ENCODE data around the gene ZNF669.

The ZNF669 gene

DNA sequence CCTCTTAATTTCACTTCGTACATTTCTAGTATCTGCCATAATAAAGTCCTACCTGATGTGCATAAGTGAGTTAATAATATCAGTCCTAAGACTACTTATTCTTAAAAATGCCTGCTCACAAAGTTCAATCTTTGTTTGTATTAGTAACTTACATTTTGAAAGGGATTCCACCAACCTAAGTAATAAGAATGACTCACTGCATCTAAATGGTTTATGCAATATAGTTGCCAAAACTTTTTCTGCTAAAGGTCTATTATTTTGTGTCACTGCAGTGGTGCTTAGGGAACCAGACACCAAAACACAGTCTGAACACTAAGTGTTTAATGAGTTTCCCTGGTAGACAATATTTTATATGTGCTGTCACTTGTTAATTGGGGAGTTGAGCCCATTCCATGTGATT, 1.8 kb downstream of the ZNF669 start:
- peak overlapping the region; percentile 5 for H3K4me3 ChIP-seq (ENCODE audit: low read length)
- H3K36me3 ChIP-seq (ENCODE audit: insufficient read depth, low read length) = peaks cover 42% of the 10 kb centered on the region
- peaks cover 8% of the 10 kb centered on the region for H3K4me1 ChIP-seq (ENCODE audit: insufficient read depth, low read length)
- peaks cover 32% of the 10 kb centered on the region for H3K9me3 ChIP-seq (ENCODE audit: low read length)
- H3K27me3 ChIP-seq (ENCODE audit: insufficient read depth, low read length) = no peaks in the 10 kb centered on the region
- H2AFZ ChIP-seq (ENCODE audit: low read depth, low read length) = no peak overlapping the region

- Histone ChIP-seq H3K36me3 (ENCODE audit: insufficient read depth, low read length) (peaks cover 45% of the 10 kb centered on the region), H3K4me3 (ENCODE audit: low read length) (no peak overlapping the region), H2AFZ (ENCODE audit: low read depth, low read length) (no peak overlapping the region), H3K4me1 (ENCODE audit: insufficient read depth, low read length) (peaks cover 8% of the 10 kb centered on the region), H3K27me3 (ENCODE audit: insufficient read depth, low read length) (no peaks in the 10 kb centered on the region), H3K9me3 (ENCODE audit: low read length) (peaks cover 36% of the 10 kb centered on the region)
Observed at GRCh38 chr1:247100676-247101279, 3.4 kb downstream of the ZNF669 start.

- H3K27me3 ChIP-seq (ENCODE audit: insufficient read depth, low read length) = no peaks in the 10 kb centered on the region
- H3K36me3 ChIP-seq (ENCODE audit: insufficient read depth, low read length) = peaks cover 38% of the 10 kb centered on the region
- H3K9me3 ChIP-seq (ENCODE audit: low read length) = peaks cover 32% of the 10 kb centered on the region
- H3K4me3 ChIP-seq (ENCODE audit: low read length) = no peak overlapping the region
- no peaks in the 10 kb centered on the region for H3K4me1 ChIP-seq (ENCODE audit: insufficient read depth, low read length)
- H2AFZ ChIP-seq (ENCODE audit: low read depth, low read length) = no peak overlapping the region
Observed at GRCh38 chr1:247096958-247097357, 7.2 kb downstream of the ZNF669 start.

- peaks cover 28% of the 10 kb centered on the region for H3K9me3 ChIP-seq (ENCODE audit: low read length)
- H3K4me3 ChIP-seq (ENCODE audit: low read length) = no peak overlapping the region
- H2AFZ ChIP-seq (ENCODE audit: low read depth, low read length) = no peak overlapping the region
- no peaks in the 10 kb centered on the region for H3K4me1 ChIP-seq (ENCODE audit: insufficient read depth, low read length)
- H3K36me3 ChIP-seq (ENCODE audit: insufficient read depth, low read length) = peaks cover 34% of the 10 kb centered on the region
- H3K27me3 ChIP-seq (ENCODE audit: insufficient read depth, low read length) = no peaks in the 10 kb centered on the region
Observed at GRCh38 chr1:247096544-247096943, 7.6 kb downstream of the ZNF669 start.

- peaks cover 24% of the 10 kb centered on the region for H3K9me3 ChIP-seq (ENCODE audit: low read length)
- H3K4me1 ChIP-seq (ENCODE audit: insufficient read depth, low read length) = no peaks in the 10 kb centered on the region
- H2AFZ ChIP-seq (ENCODE audit: low read depth, low read length) = no peak overlapping the region
- H3K27me3 ChIP-seq (ENCODE audit: insufficient read depth, low read length) = no peaks in the 10 kb centered on the region
- peaks cover 30% of the 10 kb centered on the region for H3K36me3 ChIP-seq (ENCODE audit: insufficient read depth, low read length)
- H3K4me3 ChIP-seq (ENCODE audit: low read length) = no peak overlapping the region
Observed at GRCh38 chr1:247096112-247096511, 8.0 kb downstream of the ZNF669 start.

GRCh38 chr1:247090455-247090854, 13.7 kb downstream of the ZNF669 start:
- Histone ChIP-seq H2AFZ (ENCODE audit: low read depth, low read length) (no peak overlapping the region), H3K4me1 (ENCODE audit: insufficient read depth, low read length) (no peaks in the 10 kb centered on the region), H3K9me3 (ENCODE audit: low read length) (no peaks in the 10 kb centered on the region), H3K4me3 (ENCODE audit: low read length) (no peak overlapping the region), H3K36me3 (ENCODE audit: insufficient read depth, low read length) (no peaks in the 10 kb centered on the region), H3K27me3 (ENCODE audit: insufficient read depth, low read length) (no peaks in the 10 kb centered on the region)

GRCh38 chr1:247089616-247090375, 14.4 kb downstream of the ZNF669 start:
- H3K36me3 ChIP-seq (ENCODE audit: insufficient read depth, low read length) = no peaks in the 10 kb centered on the region
- no peaks in the 10 kb centered on the region for H3K27me3 ChIP-seq (ENCODE audit: insufficient read depth, low read length)
- H3K9me3 ChIP-seq (ENCODE audit: low read length) = no peaks in the 10 kb centered on the region
- no peaks in the 10 kb centered on the region for H3K4me1 ChIP-seq (ENCODE audit: insufficient read depth, low read length)
- H2AFZ ChIP-seq (ENCODE audit: low read depth, low read length) = no peak overlapping the region
- H3K4me3 ChIP-seq (ENCODE audit: low read length) = no peak overlapping the region

DNA sequence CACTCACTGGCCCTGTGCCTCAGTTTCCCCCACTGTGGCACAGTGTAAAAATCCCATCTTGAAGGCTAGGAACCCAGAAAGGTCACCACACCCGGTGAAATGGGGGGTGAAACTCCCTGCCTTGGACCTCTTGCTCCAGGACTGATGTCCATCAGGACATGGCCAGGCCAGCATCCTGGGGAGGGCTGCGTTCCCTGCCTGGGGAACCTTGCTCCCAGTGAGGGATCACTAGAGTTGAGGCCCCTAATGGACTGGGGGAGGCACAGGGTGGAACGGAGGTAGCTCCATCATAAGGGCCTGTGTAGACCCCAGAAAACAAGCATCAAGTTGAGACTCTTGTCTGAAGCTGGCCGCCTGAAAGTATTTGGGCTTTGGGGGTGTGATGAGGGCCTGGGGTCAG, 15.2 kb downstream of the ZNF669 start:
- no peak overlapping the region for H3K4me3 ChIP-seq (ENCODE audit: low read length)
- no peaks in the 10 kb centered on the region for H3K27me3 ChIP-seq (ENCODE audit: insufficient read depth, low read length)
- no peak overlapping the region for H2AFZ ChIP-seq (ENCODE audit: low read depth, low read length)
- H3K36me3 ChIP-seq (ENCODE audit: insufficient read depth, low read length) = no peaks in the 10 kb centered on the region
- H3K9me3 ChIP-seq (ENCODE audit: low read length) = no peaks in the 10 kb centered on the region
- no peaks in the 10 kb centered on the region for H3K4me1 ChIP-seq (ENCODE audit: insufficient read depth, low read length)

DNA sequence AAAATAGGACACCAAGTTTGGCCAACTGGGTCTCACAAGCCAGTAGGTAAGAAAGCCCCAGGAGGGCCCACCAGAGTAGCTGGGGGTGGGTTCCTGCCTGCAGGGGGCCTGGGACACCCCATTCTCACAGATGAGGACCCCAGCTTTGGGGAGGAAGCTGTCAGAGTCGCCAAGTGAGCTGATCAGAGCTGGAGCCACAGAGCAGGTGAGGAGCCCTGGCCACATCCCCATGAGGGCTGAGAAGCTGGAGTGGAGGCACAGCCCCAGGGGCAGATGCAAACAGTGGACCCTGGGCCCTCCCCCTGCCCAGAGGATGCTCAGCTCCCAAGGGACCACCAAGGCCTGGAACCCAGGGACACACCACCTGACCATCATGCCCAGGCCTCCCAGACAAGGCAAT, 16.9 kb downstream of the ZNF669 start:
- Histone ChIP-seq H3K4me3 (ENCODE audit: low read length) (no peak overlapping the region), H3K36me3 (ENCODE audit: insufficient read depth, low read length) (no peaks in the 10 kb centered on the region), H3K27me3 (ENCODE audit: insufficient read depth, low read length) (no peaks in the 10 kb centered on the region), H3K4me1 (ENCODE audit: insufficient read depth, low read length) (no peaks in the 10 kb centered on the region), H2AFZ (ENCODE audit: low read depth, low read length) (no peak overlapping the region), H3K9me3 (ENCODE audit: low read length) (no peaks in the 10 kb centered on the region)

DNA sequence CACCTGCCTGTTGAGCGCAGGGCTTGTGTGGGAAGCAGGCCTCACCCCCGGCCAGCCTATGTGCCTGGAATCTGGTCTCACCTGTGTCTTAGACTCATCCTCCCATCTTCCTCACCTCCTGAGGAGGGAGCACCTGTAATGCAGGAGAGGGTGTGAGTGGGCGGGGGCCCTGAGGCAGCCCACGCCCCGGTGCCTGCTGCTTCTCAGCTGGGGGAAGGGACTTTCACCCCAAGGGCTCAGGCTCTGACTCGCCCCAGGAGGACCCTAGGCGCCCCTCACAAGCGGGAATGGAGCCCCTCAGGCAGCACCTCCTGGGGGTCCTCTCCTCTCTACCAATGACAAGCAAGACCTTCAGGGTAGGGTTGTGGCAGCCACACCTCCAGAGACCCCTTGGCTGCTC, 18.8 kb downstream of the ZNF669 start:
- Histone ChIP-seq H3K9me3 (ENCODE audit: low read length) (no peaks in the 10 kb centered on the region), H3K4me1 (ENCODE audit: insufficient read depth, low read length) (no peaks in the 10 kb centered on the region), H2AFZ (ENCODE audit: low read depth, low read length) (no peak overlapping the region), H3K27me3 (ENCODE audit: insufficient read depth, low read length) (no peaks in the 10 kb centered on the region), H3K4me3 (ENCODE audit: low read length) (no peak overlapping the region), H3K36me3 (ENCODE audit: insufficient read depth, low read length) (no peaks in the 10 kb centered on the region)

DNA sequence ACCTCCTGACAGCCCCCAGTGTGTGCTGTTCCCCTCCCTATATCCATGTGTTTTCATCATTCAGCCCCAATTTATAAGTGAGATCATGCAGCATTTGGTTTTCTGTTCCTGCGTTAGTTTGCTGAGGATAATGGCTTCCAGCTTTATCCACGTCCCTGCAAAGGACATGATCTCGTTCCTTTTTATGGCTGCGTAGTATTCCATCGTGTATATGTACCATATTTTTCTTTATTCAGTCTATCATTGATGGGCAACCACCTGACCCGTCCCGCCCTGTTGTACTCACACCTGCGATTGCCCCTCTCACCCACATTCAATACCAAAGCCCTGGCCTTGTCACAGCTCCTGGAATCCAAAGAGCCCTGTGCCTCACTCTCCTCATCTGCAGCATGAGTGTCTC, 19.4 kb downstream of the ZNF669 start:
- Histone ChIP-seq H3K27me3 (ENCODE audit: insufficient read depth, low read length) (no peaks in the 10 kb centered on the region), H2AFZ (ENCODE audit: low read depth, low read length) (no peak overlapping the region), H3K9me3 (ENCODE audit: low read length) (no peaks in the 10 kb centered on the region), H3K4me3 (ENCODE audit: low read length) (no peak overlapping the region), H3K36me3 (ENCODE audit: insufficient read depth, low read length) (no peaks in the 10 kb centered on the region), H3K4me1 (ENCODE audit: insufficient read depth, low read length) (no peaks in the 10 kb centered on the region)

DNA sequence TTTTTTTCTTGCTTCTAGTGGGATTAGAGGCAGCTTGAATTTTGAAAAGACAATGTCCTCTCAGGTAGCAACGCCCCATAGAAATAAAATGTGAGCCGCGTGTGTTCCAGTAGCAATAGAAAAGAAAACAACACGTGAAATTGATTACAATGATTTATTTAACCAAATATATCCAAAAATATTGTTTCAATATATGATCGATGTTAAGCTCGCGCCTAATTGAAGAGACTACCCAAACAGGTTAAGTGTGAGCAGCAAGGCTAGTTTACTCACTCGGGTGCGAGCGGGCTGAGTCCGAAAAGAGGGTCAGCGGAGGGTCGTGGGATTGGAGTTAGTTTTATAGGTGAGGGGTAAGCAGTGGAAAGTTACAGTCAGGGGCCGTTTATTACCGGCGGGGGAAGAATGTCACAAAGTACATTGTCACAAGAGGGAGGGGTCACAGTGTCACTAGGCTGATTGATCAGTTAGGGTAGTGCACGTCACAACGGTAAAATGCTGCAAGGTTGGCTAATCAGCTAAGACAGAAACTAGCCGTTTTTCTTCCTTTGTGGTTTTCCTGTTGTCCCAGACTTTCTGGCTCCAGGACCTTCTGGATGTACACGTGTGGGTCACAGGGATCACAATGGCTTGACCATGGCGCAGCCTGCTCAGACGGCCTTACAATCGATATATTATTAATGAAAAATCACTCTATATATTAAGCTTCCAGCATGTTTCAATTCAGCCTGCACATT, 24.8 kb downstream of the ZNF669 start:
- peaks cover 14% of the 10 kb centered on the region for H3K9me3 ChIP-seq (ENCODE audit: low read length)
- H3K4me3 ChIP-seq (ENCODE audit: low read length) = peak overlapping the region; percentile 70
- H2AFZ ChIP-seq (ENCODE audit: low read depth, low read length) = peak overlapping the region; percentile 63
- peaks cover 4% of the 10 kb centered on the region for H3K36me3 ChIP-seq (ENCODE audit: insufficient read depth, low read length)
- peaks cover 10% of the 10 kb centered on the region for H3K4me1 ChIP-seq (ENCODE audit: insufficient read depth, low read length)
- H3K27me3 ChIP-seq (ENCODE audit: insufficient read depth, low read length) = no peaks in the 10 kb centered on the region

Measured in neuron (in vitro differentiated cells).